SH-SY5Y (cell line): ENCODE results near the gene SURF1.

Source experiments
- GATA2 ChIP-seq: IDR thresholded peaks from 2 replicates; pipeline ENCODE4 v1.6.1; 2011; ENCODE audit warnings: mild to moderate bottlenecking, low read depth, low read length
- GATA3 ChIP-seq: IDR thresholded peaks from 2 replicates; pipeline ENCODE4 v1.6.1; 2011; ENCODE audit warnings: low read depth, mild to moderate bottlenecking, low read length, moderate library complexity

GRCh38 chr9:133307301-133307700, 49.0 kb downstream of the SURF1 start:
- TF ChIP-seq GATA3, result no peak
- no peak for TF ChIP-seq GATA2
